A549 treated with AZD2906 at 1 μM for 4 hours (cell line): ENCODE measurements around the gene SMCO1. TPM values are rescaled to one million over a fixed set of nuclear protein-coding genes. Genes with fewer than 3 reads are reported as not detected.

Experiments
- total RNA-seq: library from RNA; stranded (reverse); fragments of 200-300 nt; extraction: Qiagen RNA extraction; gene quantifications from 5 replicates; pipeline ENCODE4 v1.2.3, GENCODE V29; 2022

The SMCO1 gene, protein sequence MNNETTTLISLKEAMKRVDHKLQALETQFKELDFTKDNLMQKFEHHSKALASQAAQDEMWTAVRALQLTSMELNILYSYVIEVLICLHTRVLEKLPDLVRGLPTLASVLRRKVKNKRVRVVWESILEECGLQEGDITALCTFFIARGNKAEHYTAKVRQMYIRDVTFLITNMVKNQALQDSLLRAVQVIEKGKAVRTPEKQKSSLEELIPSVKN
- 0.03 TPM in 1 of 5 replicates, not detected in the others for total RNA-seq

DNA sequence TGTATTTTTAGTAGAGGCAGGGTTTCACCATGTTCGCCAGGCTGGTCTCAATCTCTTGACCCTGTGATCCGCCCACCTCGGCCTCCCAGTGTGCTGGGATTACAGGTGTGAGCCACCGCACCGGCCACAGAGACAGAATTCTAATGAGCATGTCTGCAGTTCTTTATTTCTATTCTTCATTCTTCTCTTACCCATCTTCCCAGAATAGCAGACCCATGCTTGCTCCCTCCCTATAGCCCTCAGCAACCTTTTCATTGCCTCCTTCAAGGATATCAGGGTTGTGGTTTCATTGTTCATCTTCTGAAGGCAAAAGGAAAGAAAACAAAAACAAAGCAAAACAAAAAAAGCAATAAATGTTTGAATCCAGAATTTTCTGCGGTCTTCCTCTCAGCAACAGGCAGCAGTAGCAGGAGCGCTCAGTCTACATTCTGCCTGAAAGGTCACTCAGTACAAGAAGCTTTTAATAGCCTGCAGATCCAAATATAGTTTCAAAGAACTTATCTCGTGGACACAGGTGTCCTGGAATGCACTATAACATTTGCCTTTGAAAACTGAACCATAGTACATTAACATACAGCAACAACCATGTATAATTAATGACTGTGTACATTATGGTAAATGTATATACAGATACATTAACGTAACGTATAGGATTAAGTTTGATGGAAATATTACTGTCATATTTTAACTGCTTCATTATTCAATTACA, at the start of gene SMCO1:
TSS of gene SMCO1 (minus strand) at position 434 of the 709 bp plus-strand sequence. CDS start at position 297, 137 bp downstream.

GRCh38 chr3:196503196-196504076, 11.7 kb downstream of the SMCO1 start, which contains the start of gene RNF168:
Gene RNF168, minus strand, starts transcription at chr3:196503768. Its CDS starts 595 bp downstream, at chr3:196503173.

Other genes starting within 250 kb of the SMCO1 start
- gene PCYT1A, start 227.6 kb downstream of the SMCO1 start, total RNA-seq = 29.1 to 44.1 TPM (median 30.2 TPM) in 5 replicates
- 24.0 to 25.1 TPM (median 24.7 TPM) in 5 replicates for gene DYNLT2B, start 197.1 kb downstream of the SMCO1 start, total RNA-seq
- 7.0 to 8.0 TPM (median 7.2 TPM) in 5 replicates for gene TM4SF19, start 177.0 kb downstream of the SMCO1 start, total RNA-seq
- 5.9 to 9.0 TPM (median 8.1 TPM) in 5 replicates for gene UBXN7, start 82.9 kb downstream of the SMCO1 start, total RNA-seq
- gene RNF168, start 11.6 kb downstream of the SMCO1 start, total RNA-seq = 3.2 to 4.4 TPM (median 3.7 TPM) in 5 replicates
- gene WDR53, start 53.2 kb upstream of the SMCO1 start, total RNA-seq = 7.1 to 9.6 TPM (median 8.8 TPM) in 5 replicates
- gene FBXO45, start 53.3 kb upstream of the SMCO1 start, total RNA-seq = 5.8 to 7.5 TPM (median 6.9 TPM) in 5 replicates
- gene NRROS, start 124.3 kb upstream of the SMCO1 start, total RNA-seq = 0.05 TPM in 1 of 5 replicates, not detected in the others
- gene CEP19, start 196.9 kb upstream of the SMCO1 start, total RNA-seq = 2.4 to 3.1 TPM (median 2.6 TPM) in 5 replicates
- 28.7 to 32.7 TPM (median 32.4 TPM) in 5 replicates for gene PIGX, start 197.0 kb upstream of the SMCO1 start, total RNA-seq
- 32.1 to 57.2 TPM (median 37.9 TPM) in 5 replicates for gene PAK2, start 224.5 kb upstream of the SMCO1 start, total RNA-seq